HG02588 (cell line): ENCODE results near the gene ANKFY1.

Experiments
- ATAC-seq: cut with Tn5 transposase; IDR thresholded peaks from one replicate; pipeline ENCODE4 v1.9.1; 2021; ENCODE audit warnings: mild to moderate bottlenecking, moderate library complexity; ENCODE audit not compliant: unreplicated experiment

ANKFY1 gene

GRCh38 chr17:4125552-4125951 is 138.2 kb downstream of the ANKFY1 start:
- no peak for ATAC-seq

GRCh38 chr17:4124999-4125398 is 138.8 kb downstream of the ANKFY1 start:
- ATAC-seq = no peak

- no peak for ATAC-seq
Observed at GRCh38 chr17:4120332-4120731, 143.4 kb downstream of the ANKFY1 start.

GRCh38 chr17:4119299-4119698 is 144.5 kb downstream of the ANKFY1 start:
- ATAC-seq = no peak

GRCh38 chr17:4118015-4118743 is 145.6 kb downstream of the ANKFY1 start:
- no peak for ATAC-seq

- no peak for ATAC-seq
Observed at GRCh38 chr17:4116516-4116915, 147.3 kb downstream of the ANKFY1 start.
